K562 (cell line): ENCODE measurements around the gene CETN1. TPM values are rescaled to one million over a fixed set of nuclear protein-coding genes. Genes with fewer than 3 reads are reported as not detected.

Experiments used
- ATAC-seq: fragments of 200-7000 bp; cut with Tn5 transposase; 3 replicates; pipeline ENCODE4 v1.9.1; 2020; ENCODE audit warnings: moderate library complexity
- BruUV-seq: library from RNA; stranded (reverse); fragments of 400-500 nt; replicated peaks from 2 replicates; lab custom pipeline; 2021; lab: Mats Ljungman, UMichigan
- CTCF ChIA-PET: fragments of 300-600 bp; formaldehyde crosslinking; extraction: SDS; loops from one replicate; lab custom pipeline; 2021; ENCODE audit warnings: low intra/inter-chr PET ratio; lab: Yijun Ruan, JAX
- POLR2A ChIA-PET: fragments of 300-600, 350-650 bp; sonication (Branson Sonifier 250); formaldehyde crosslinking; extraction: SDS; loops from one replicate; lab custom pipeline; 2021; ENCODE audit warnings: antibody characterized with exemption, inconsistent platforms; lab: Yijun Ruan, JAX
- DNase-seq, 4 experiments: peaks; one replicate each; pipeline versions ENCODE4 v3.0.0 to v3.0.0-alpha.2; 2011 to 2018; ENCODE audit warnings: low spot score in 3 of 4, mixed read lengths in 3 of 4; ENCODE audit errors: extremely low read depth in 1 of 4
- FAIRE-seq: peaks from 2 replicates; lab custom pipeline; 2011; peaks lifted over from hg19 to GRCh38; lab: Jason Lieb, UNC
- H2AFZ ChIP-seq: 2 replicates; pipeline ENCODE4 v1.6.0; 2011; ENCODE audit warnings: low read depth, low read length, control low read depth, inconsistent platforms
- H3K27ac ChIP-seq: fragments of 200-600 bp; 3 replicates; pipeline ENCODE4 v1.8.0; 2011; ENCODE audit warnings: low read depth, mild to moderate bottlenecking, control low read depth, inconsistent platforms, low read length, moderate library complexity, mixed read lengths; ENCODE audit errors: extremely low read depth
- H3K27me3 ChIP-seq, 2 experiments: fragments of 300-600 bp in 1 of 2; 2 replicates in 1 of 2; 3 replicates in 1 of 2; pipeline versions ENCODE4 v1.6.0 to v1.8.0; 2011; ENCODE audit warnings: inconsistent platforms in 2 of 2, low read length in 2 of 2, mild to moderate bottlenecking in 1 of 2, mixed read lengths in 1 of 2, moderate library complexity in 1 of 2; ENCODE audit not compliant: control insufficient read depth in 2 of 2, insufficient read depth in 2 of 2
- H3K36me3 ChIP-seq: fragments of 300-600 bp; 3 replicates; pipeline ENCODE4 v1.8.0; 2011; ENCODE audit warnings: mild to moderate bottlenecking, low read length, inconsistent platforms; ENCODE audit not compliant: control insufficient read depth, insufficient read depth
- H3K4me1 ChIP-seq, 2 experiments: fragments of 200-600 bp in 1 of 2; replicated peaks in 1 of 2; 2 replicates in 1 of 2; 3 replicates in 1 of 2; pipeline versions ENCODE4 v1.5.1 to v1.8.0; 2011; ENCODE audit warnings: inconsistent platforms in 2 of 2, low read length in 2 of 2, mild to moderate bottlenecking in 1 of 2, mixed read lengths in 1 of 2, moderate library complexity in 1 of 2; ENCODE audit not compliant: control insufficient read depth in 2 of 2, insufficient read depth in 2 of 2
- H3K4me2 ChIP-seq: 2 replicates; pipeline ENCODE4 v1.6.1; 2011; ENCODE audit warnings: low read length, control low read depth, inconsistent platforms, mixed read lengths; ENCODE audit not compliant: insufficient read depth
- H3K4me3 ChIP-seq: fragments of 200-600 bp; sonication (generic), shearing (Covaris generic); 2 replicates; pipeline ENCODE4 v1.5.1; 2016; ENCODE audit warnings: control low read depth, inconsistent platforms
- H3K79me2 ChIP-seq: fragments of 200-600 bp; 3 replicates; pipeline ENCODE4 v1.8.0; 2011; ENCODE audit warnings: low read length, inconsistent platforms; ENCODE audit not compliant: control insufficient read depth, insufficient read depth
- H3K9ac ChIP-seq, 2 experiments: 2 replicates each; pipeline versions ENCODE4 v1.6.0 to v1.6.1; 2011; ENCODE audit warnings: low read depth in 2 of 2, low read length in 2 of 2, control low read depth in 1 of 2, inconsistent platforms in 1 of 2, mild to moderate bottlenecking in 1 of 2, mixed read lengths in 1 of 2; ENCODE audit not compliant: insufficient read depth in 1 of 2
- H3K9me1 ChIP-seq: one replicate; pipeline ENCODE4 v1.6.0; 2011; ENCODE audit warnings: inconsistent platforms, mild to moderate bottlenecking, low read length, moderate library complexity; ENCODE audit not compliant: control insufficient read depth, insufficient read depth
- H3K9me3 ChIP-seq: replicated peaks from 2 replicates; pipeline ENCODE4 v1.5.1; 2011; ENCODE audit warnings: low read depth, low read length, inconsistent platforms; ENCODE audit not compliant: control insufficient read depth, insufficient read depth
- H4K20me1 ChIP-seq: replicated peaks from 2 replicates; pipeline ENCODE4 v1.6.1; 2011; ENCODE audit warnings: low read length, inconsistent platforms, mixed read lengths; ENCODE audit not compliant: control insufficient read depth, insufficient read depth
- FOXK2 ChIP-seq, 2 experiments: fragments of 450-650 bp; IDR thresholded peaks in 1 of 2; conservative IDR thresholded peaks in 1 of 2; 2 replicates each; pipeline ENCODE4 v1.6.1; 2016; ENCODE audit warnings: low read depth in 2 of 2, mild to moderate bottlenecking in 1 of 2
- REST ChIP-seq, 2 experiments: fragments of 450-650 bp; formaldehyde crosslinking in 1 of 2; IDR thresholded peaks; 2 replicates each; pipeline versions ENCODE4 v1.4.0 to v1.6.1; 2014 to 2020; ENCODE audit warnings: mild to moderate bottlenecking in 2 of 2, borderline replicate concordance in 1 of 2, low read depth in 1 of 2
- SMC3 ChIP-seq: conservative IDR thresholded peaks from 2 replicates; pipeline ENCODE4 v1.6.1; 2011; ENCODE audit warnings: low read depth, low read length, improper control_type of control experiment; ENCODE audit not compliant: insufficient read depth
- TAF1 ChIP-seq: IDR thresholded peaks from 2 replicates; pipeline ENCODE4 v1.6.1; 2011; ENCODE audit warnings: mild to moderate bottlenecking, low read length, moderate library complexity; ENCODE audit not compliant: insufficient read depth, control insufficient read depth, severe bottlenecking; ENCODE audit errors: extremely low read depth
- ZFP1 ChIP-seq: fragments of 450-650 bp; formaldehyde crosslinking; IDR thresholded peaks from 2 replicates; pipeline ENCODE4 v1.4.0; 2020; ENCODE audit warnings: mild to moderate bottlenecking, mixed read lengths
- WGBS: fragments of 100-300 bp; shearing (Covaris generic); methylation state at CpG from one replicate; pipeline ENCODE4 v1.1.6; 2016; ENCODE audit warnings: low coverage, mixed read lengths; ENCODE audit not compliant: insufficient coverage; ENCODE audit errors: missing lambda C conversion rate; 5-methylcytosine and 5-hydroxymethylcytosine counted together
- in situ Hi-C: fragments of 300-500 bp; cut with MboI; formaldehyde crosslinking; loops from 4 replicates; pipeline ENCODE4 v1.15.0; 2018; ENCODE audit warnings: inconsistent platforms, mixed read lengths
- intact Hi-C: fragments of 100-400 bp; cut with micrococcal nuclease; formaldehyde crosslinking; loops from 2 replicates; pipeline ENCODE4 v1.14.2; 2022
- polyA plus RNA-seq, 8 experiments: library from polyadenylated mRNA; depleted of rRNA in 4 of 8; stranded (reverse) in 5 of 8; unstranded in 3 of 8; fragments of >200 nt; fragmentation: Nextera tagmentation in 2 of 8; fragmentation: Illumina TruSeq in 1 of 8; extraction: Ambion mirVana in 2 of 8; extraction: Trizol in 1 of 8; gene quantifications; 2 replicates each; pipeline versions ENCODE4 v1.2.1 to v1.2.3, GENCODE V29; 2011 to 2014; ENCODE audit warnings: inconsistent platforms in 1 of 8, missing spikeins in 1 of 8
- total RNA-seq, 7 experiments: library from RNA; depleted of rRNA in 6 of 7; stranded (reverse); fragments of >200 nt in 6 of 7; fragmentation: Illumina TruSeq in 2 of 7; extraction: Trizol in 2 of 7; gene quantifications; 2 replicates each; pipeline versions ENCODE4 v1.2.1 to v1.2.3, GENCODE V29; 2011 to 2021; ENCODE audit warnings: low replicate concordance in 1 of 7
- TF ChIP-seq, protein P1 (sequence below): fragments of 450-650 bp; formaldehyde crosslinking; IDR thresholded peaks from 2 replicates; pipeline ENCODE4 v1.4.0; 2020; ENCODE audit warnings: mild to moderate bottlenecking, moderate library complexity

CETN1 gene
- total and polyA plus RNA-seq, 9 of the 15 experiments (the other 6 are each of a cell fraction or from before 2014, with no cell fraction given): 0.07 to 0.34 (median 0.19) TPM; not detected in 3

- H3K4me2 ChIP-seq: peak overlapping the region; percentile 5; the same call in 1 of the 2 replicates
- H3K4me3 ChIP-seq: no peak overlapping the region
- no peaks in the 10 kb centered on the region for H3K9me1 ChIP-seq
- no peak overlapping the region for H2AFZ ChIP-seq
- ATAC-seq: peak; percentile 95
- peak; percentile 61 for FAIRE-seq
- peak overlapping the region in 1 of 2 experiments; percentile 29; a peak in 1 of 4 replicates for H3K9ac ChIP-seq
- BruUV-seq: no TSS peak
- H3K36me3 ChIP-seq: no peaks in the 10 kb centered on the region
- no peaks in the 10 kb centered on the region for H4K20me1 ChIP-seq
- whole genome bisulfite sequencing: 16% methylated on average over 11 of the region's 11 CpGs
- no peaks in the 10 kb centered on the region for H3K9me3 ChIP-seq
- peak; percentile 61 to 85 (median 64) for DNase-seq
- H3K27me3 ChIP-seq: peaks cover 0 to 5% of the 10 kb centered on the region in 2 experiments; a peak in 2 of 5 replicates
- in situ Hi-C loops (loop anchor here (5.0 kb wide), 1 partner anchor 208 kb away; no protein-coding TSS in a partner anchor), intact Hi-C loops (loop anchor here (1.0 to 10.0 kb wide), 5 partner anchors 35 to 215 kb away; no protein-coding TSS in a partner anchor)
- ChIA-PET CTCF (interaction anchor here (1.0 to 3.2 kb wide), 4 partner anchors 118 to 215 kb away, joined by 4 to 17 read pairs (median 6); no protein-coding TSS in a partner anchor), POLR2A (interaction anchor here (0.5 to 1.3 kb wide), 10 partner anchors 15 to 356 kb away, joined by 3 to 4 read pairs (median 3); partner anchors contain the start of gene THOC1)
- no peaks in the 10 kb centered on the region for H3K79me2 ChIP-seq
- peaks cover 3 to 4% of the 10 kb centered on the region in 2 experiments; a peak in 3 of 5 replicates for H3K4me1 ChIP-seq
- no peak overlapping the region for H3K27ac ChIP-seq
- no peak for TF ChIP-seq TAF1
- no peak for TF ChIP-seq ZFP1 (CRISPR knock-in tag)
- peak; percentile 77 to 80 for TF ChIP-seq FOXK2 (conservative IDR thresholded peaks at IDR 0.05 in 1 of 2, IDR thresholded peaks at IDR 0.05 in 1 of 2; ENCODE audit: low read depth in 2 of 2)
- TF ChIP-seq, protein P1, sequence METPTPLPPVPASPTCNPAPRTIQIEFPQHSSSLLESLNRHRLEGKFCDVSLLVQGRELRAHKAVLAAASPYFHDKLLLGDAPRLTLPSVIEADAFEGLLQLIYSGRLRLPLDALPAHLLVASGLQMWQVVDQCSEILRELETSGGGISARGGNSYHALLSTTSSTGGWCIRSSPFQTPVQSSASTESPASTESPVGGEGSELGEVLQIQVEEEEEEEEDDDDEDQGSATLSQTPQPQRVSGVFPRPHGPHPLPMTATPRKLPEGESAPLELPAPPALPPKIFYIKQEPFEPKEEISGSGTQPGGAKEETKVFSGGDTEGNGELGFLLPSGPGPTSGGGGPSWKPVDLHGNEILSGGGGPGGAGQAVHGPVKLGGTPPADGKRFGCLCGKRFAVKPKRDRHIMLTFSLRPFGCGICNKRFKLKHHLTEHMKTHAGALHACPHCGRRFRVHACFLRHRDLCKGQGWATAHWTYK: peak; percentile 48; the same call in 1 of the 2 replicates
- peak; percentile 47; the same call in 1 of the 2 replicates for TF ChIP-seq REST (IDR thresholded peaks at IDR 0.05; ENCODE audit: borderline replicate concordance)
- no peak for TF ChIP-seq REST (CRISPR knock-in tag; IDR thresholded peaks at IDR 0.05; ENCODE audit: low read depth)
- peak; percentile 73 for TF ChIP-seq SMC3
These were observed 43.8 kb downstream of the CETN1 start for GRCh38 chr18:623761-624620.
